Prostate gland (tissue), 2 donors: ENCODE results near the gene XXYLT1. TPM values are rescaled to one million over a fixed set of nuclear protein-coding genes. Genes with fewer than 3 reads are reported as not detected.

Experiments
- DNase-seq: peaks from one replicate; pipeline ENCODE4 v3.0.0-alpha.2; 2019; ENCODE audit warnings: low spot score
- H3K27ac ChIP-seq, 2 donors: fragments of 200-600 bp; sonication (generic); 2 replicates each; pipeline ENCODE4 v1.5.1; 2017 to 2019
- H3K27me3 ChIP-seq: fragments of 200-600 bp; sonication (generic); replicated peaks from 2 replicates; pipeline ENCODE4 v1.5.1; 2019; ENCODE audit not compliant: insufficient read depth
- H3K36me3 ChIP-seq, 2 donors: fragments of 200-600 bp; sonication (generic); 1 replicate in 1 of 2; 2 replicates in 1 of 2; pipeline versions ENCODE4 v1.5.1 to v1.8.1; 2017 to 2019
- H3K4me1 ChIP-seq: fragments of 200-600 bp; sonication (generic); replicated peaks from 2 replicates; pipeline ENCODE4 v1.5.1; 2019
- H3K4me3 ChIP-seq, 2 donors: fragments of 200-600 bp; sonication (generic); 2 replicates each; pipeline ENCODE4 v1.5.1; 2017 to 2019
- H3K9me3 ChIP-seq: fragments of 200-600 bp; sonication (generic); 2 replicates; pipeline ENCODE4 v1.5.1; 2017
- POLR2A ChIP-seq: fragments of 450-650 bp; IDR thresholded peaks from one replicate; pipeline ENCODE4 v1.6.1; 2016; ENCODE audit warnings: antibody characterized with exemption, mild to moderate bottlenecking
- POLR2AphosphoS5 ChIP-seq: sonication (generic); formaldehyde crosslinking; IDR thresholded peaks from one replicate; pipeline ENCODE4 v1.6.1; 2017; ENCODE audit warnings: antibody characterized with exemption
- WGBS: methylation state at CpG from one replicate; pipeline ENCODE4 v1.1.5; 2018; 5-methylcytosine and 5-hydroxymethylcytosine counted together
- intact Hi-C: fragments of 100-400 bp; cut with DNase I; formaldehyde crosslinking; loops from one replicate; pipeline ENCODE4 v1.14.2; 2022
- total RNA-seq, 2 donors: library from RNA; depleted of rRNA; stranded (reverse); fragments of >200 nt; gene quantifications; one replicate each; pipeline ENCODE4 v1.1.0, GENCODE V29; 2016
- TF ChIP-seq, protein P1 (sequence below), 4 experiments: fragments of 200-600 bp in 2 of 4; fragments of 450-650 bp in 2 of 4; sonication (generic) in 2 of 4; IDR thresholded peaks; 1 replicate in 3 of 4; 2 replicates in 1 of 4; pipeline ENCODE4 v1.5.1; 2016 to 2019; ENCODE audit warnings: antibody characterized with exemption in 4 of 4, mild to moderate bottlenecking in 2 of 4, moderate library complexity in 2 of 4

XXYLT1 gene
- total RNA-seq, 2 donors from 2014 or later, result 14.9 to 22.7 TPM

DNA sequence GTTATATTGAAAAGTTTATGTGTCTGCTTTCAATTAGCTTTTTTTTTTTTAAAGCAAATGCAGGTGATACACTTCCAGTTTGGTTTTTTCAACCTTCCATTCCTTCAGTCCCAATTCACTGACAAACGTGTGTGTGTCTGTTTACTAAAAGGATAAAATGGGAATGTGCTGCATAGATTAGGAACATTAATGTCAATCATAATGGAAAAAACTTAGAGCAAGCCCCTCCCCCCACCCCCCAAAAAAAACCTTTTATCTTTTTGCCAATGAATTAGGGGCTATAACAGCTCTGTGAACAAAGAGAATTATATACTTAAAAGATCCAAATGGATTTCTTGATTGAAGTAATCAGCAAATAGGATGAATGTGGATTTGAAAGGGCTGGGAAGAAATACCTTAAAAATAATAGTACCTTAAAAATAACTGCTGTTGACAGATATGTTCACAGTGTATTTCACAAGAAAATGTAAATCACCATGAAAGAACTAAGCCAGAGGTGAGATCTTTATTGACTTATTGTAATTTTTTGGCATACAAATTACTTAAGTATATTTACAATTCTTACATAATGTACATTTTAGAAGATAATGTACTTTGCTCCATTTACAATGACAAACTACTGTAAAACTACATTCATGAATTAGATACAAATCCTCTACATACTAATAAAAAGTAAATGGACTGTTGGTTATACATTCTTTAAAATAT, 3.5 kb upstream of the XXYLT1 start:
- no peak overlapping the region for H3K27ac ChIP-seq
- intact Hi-C loops, result loop anchor here (5.0 kb wide), 1 partner anchor 168 kb away; the partner anchor contains the start of gene ACAP2
- H3K4me1 ChIP-seq, result peaks cover 5% of the 10 kb centered on the region
- no peaks in the 10 kb centered on the region for H3K9me3 ChIP-seq
- no peak for TF ChIP-seq POLR2AphosphoS5
- TF ChIP-seq, protein P1, sequence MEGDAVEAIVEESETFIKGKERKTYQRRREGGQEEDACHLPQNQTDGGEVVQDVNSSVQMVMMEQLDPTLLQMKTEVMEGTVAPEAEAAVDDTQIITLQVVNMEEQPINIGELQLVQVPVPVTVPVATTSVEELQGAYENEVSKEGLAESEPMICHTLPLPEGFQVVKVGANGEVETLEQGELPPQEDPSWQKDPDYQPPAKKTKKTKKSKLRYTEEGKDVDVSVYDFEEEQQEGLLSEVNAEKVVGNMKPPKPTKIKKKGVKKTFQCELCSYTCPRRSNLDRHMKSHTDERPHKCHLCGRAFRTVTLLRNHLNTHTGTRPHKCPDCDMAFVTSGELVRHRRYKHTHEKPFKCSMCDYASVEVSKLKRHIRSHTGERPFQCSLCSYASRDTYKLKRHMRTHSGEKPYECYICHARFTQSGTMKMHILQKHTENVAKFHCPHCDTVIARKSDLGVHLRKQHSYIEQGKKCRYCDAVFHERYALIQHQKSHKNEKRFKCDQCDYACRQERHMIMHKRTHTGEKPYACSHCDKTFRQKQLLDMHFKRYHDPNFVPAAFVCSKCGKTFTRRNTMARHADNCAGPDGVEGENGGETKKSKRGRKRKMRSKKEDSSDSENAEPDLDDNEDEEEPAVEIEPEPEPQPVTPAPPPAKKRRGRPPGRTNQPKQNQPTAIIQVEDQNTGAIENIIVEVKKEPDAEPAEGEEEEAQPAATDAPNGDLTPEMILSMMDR (IDR thresholded peaks at IDR 0.05), result no peak
- no peak for TF ChIP-seq POLR2A
- no peak for DNase-seq
- H3K27me3 ChIP-seq, result no peaks in the 10 kb centered on the region
- WGBS, result 20% methylated on average over 1 of the region's 1 CpG
- no peaks in the 10 kb centered on the region for H3K36me3 ChIP-seq
- H3K4me3 ChIP-seq, result no peak overlapping the region

DNA sequence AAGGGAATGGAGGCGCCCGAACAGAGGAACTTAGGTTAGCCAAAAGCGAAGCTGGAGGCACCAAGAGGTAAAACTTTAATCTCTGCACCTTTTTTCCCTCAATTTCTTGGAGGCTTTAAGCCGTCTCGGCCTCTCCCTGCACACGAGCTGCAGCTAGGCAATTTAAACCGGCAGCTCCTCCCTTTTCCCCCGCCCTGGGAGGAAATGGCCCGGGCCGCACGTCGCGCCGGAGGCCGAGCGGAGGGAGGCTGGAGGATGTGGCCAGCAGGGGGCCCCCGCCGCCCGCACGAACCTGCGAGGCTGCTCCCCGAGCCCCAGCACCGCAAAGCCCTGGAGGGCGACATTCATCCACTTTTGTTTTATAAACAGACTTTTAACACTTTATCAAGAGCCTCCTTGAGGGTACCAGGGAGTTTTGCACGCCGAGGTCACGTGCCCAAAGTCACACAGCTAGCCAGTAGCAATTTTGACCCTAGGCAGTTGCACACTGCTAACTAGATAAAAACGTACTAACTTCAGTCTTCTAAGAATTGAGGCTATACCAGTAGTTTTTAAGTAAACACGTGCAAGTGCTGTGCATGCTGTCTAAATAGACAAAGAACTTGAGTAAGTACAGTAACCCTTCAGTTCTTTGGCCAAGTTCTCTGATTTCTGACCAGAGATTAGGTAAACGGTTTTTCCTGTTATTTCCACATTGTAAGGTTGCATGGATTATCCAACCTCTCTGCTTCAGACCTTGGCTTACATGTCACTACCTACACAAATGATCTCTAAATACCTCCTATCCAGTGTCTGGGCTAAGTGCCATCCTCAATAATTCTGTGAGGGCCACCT, 668 bp upstream of the XXYLT1 start:
- Histone ChIP-seq H3K27ac (peak overlapping the region; percentile 72 to 79), H3K9me3 (no peaks in the 10 kb centered on the region), H3K36me3 (no peaks in the 10 kb centered on the region), H3K4me1 (peaks cover 6% of the 10 kb centered on the region), H3K27me3 (no peaks in the 10 kb centered on the region), H3K4me3 (peak overlapping the region; percentile 89 to 93)
- peak; percentile 80 for DNase-seq
- TF ChIP-seq POLR2A (no peak), POLR2AphosphoS5 (peak; percentile 64)
- TF ChIP-seq, protein P1 (IDR thresholded peaks at IDR 0.05), result peak; percentile 85 to 97 (median 92)
- WGBS, result under 1% methylated on average over 30 of the region's 30 CpGs
- intact Hi-C loops, result loop anchor here (1.0 to 5.0 kb wide), 2 partner anchors 171 to 251 kb away; partner anchors contain the start of gene ACAP2

DNA sequence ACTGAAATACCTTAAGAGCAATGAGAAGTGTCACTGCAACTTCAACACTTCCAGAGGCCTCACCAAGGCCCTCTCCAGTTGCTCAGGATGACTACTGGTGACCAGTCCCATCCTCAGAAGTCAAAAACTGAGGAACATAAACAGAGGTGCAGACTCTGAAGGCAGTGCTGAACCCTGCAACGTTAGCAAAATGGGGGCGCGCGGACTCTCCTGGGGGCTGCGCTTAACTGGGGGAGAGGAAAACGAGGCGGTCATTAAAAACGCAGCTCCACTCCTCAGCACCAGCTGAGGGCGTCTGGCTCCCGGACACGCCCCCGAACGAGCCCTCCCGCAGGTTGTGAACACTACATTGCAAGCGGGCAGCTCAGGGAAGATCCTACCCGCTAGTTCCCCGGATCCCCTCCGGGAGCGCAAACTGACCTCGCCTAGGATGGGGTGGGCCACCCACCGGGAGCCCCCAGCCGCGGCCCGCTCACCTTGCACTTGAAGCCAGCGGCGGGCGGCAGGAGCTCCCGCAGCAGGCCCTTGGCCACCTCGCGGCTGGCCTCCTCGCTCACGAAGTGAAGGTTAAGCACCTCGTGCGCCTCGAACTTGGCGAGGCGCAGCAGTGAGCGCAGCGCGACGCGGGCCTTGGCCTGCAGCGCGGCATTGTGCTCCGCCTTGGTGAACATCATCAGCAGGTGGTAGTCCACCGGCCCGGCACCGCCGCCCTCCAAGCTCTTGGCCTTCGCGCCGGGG, 711 bp downstream of the XXYLT1 start:
- DNase-seq, result no peak
- peak overlapping the region; percentile 89 to 93 for H3K4me3 ChIP-seq
- WGBS, result 1% methylated on average over 45 of the region's 52 CpGs

DNA sequence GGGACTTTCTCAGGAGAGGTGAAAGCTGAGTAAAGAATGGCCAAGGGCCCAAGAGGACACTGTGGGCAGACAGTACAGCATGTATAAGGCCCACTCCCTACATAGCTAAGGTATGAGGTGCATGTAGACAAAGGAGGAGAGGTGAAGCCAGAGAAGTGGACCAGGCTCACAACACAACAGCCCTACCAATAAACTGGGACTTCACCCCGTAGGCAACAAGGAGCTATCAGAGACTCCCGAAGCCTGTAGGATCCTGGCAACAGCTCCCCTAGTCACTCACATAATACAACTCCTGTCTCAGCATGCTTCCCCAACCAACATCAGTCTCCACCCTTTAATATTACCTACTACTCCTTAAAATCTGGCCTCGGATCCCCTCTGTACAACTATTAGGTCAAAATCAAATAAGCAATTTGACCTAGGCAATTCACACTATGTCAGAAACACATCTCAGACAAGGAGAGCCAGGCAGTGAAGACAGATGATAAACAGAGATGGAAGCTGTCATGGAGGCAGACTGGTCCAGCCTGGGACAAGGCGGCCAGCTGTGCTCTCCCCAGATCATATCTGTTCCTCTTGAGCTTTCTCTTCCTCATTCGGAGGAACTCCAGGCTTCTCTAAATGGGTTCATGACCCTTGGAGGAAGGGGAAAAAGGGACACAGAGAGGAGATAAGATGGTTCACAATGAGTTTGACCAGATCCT, 1.4 kb downstream of the XXYLT1 start:
- intact Hi-C loops, result loop anchor here (5.0 kb wide), 1 partner anchor 173 kb away; the partner anchor contains the start of gene ACAP2
- peak overlapping the region in 1 of 2 donors; percentile 93 for H3K4me3 ChIP-seq
- H3K4me1 ChIP-seq, result peaks cover 6% of the 10 kb centered on the region

More for the DNA sequence above, 711 bp downstream of the XXYLT1 start:
- H3K27me3 ChIP-seq, result no peaks in the 10 kb centered on the region
- H3K36me3 ChIP-seq, result no peaks in the 10 kb centered on the region
- peak overlapping the region; percentile 72 to 79 for H3K27ac ChIP-seq
- TF ChIP-seq, protein P1 (IDR thresholded peaks at IDR 0.05), result no peak
- no peak for TF ChIP-seq POLR2A
- no peak for TF ChIP-seq POLR2AphosphoS5
- no peaks in the 10 kb centered on the region for H3K9me3 ChIP-seq
- peaks cover 6% of the 10 kb centered on the region for H3K4me1 ChIP-seq
- intact Hi-C loops, result loop anchor here (5.0 kb wide), 1 partner anchor 172 kb away; the partner anchor contains the start of gene ACAP2

More for the DNA sequence above, 1.4 kb downstream of the XXYLT1 start:
- 55% methylated on average over 5 of the region's 5 CpGs for WGBS
- Histone ChIP-seq H3K27ac (no peak overlapping the region), H3K36me3 (no peaks in the 10 kb centered on the region), H3K9me3 (no peaks in the 10 kb centered on the region), H3K27me3 (no peaks in the 10 kb centered on the region)
- TF ChIP-seq POLR2AphosphoS5, result no peak
- TF ChIP-seq, protein P1 (IDR thresholded peaks at IDR 0.05), result no peak
- no peak for TF ChIP-seq POLR2A
- no peak for DNase-seq
